Measurements from ENCODE around the gene POU2AF1.

Gene POU2AF1

GRCh38 chr11:111319296-111319695 is 59.8 kb downstream of the POU2AF1 start:
- Mint-ChIP-seq H3K36me3 (no peaks in the 10 kb centered on the region), H3K4me1 (ENCODE audit: low read depth) (no peaks in the 10 kb centered on the region), H3K4me3 (no peak overlapping the region), H3K27me3 (peaks cover 2% of the 10 kb centered on the region), H3K27ac (no peak overlapping the region), H3K9me3 (ENCODE audit: low read depth) (no peaks in the 10 kb centered on the region)

- Mint-ChIP-seq H3K27me3 (peaks cover 5% of the 10 kb centered on the region), H3K9me3 (ENCODE audit: low read depth) (no peaks in the 10 kb centered on the region), H3K4me3 (no peak overlapping the region), H3K36me3 (no peaks in the 10 kb centered on the region), H3K27ac (no peak overlapping the region), H3K4me1 (ENCODE audit: low read depth) (no peaks in the 10 kb centered on the region)
These were observed 67.0 kb downstream of the POU2AF1 start for GRCh38 chr11:111312076-111312475.

GRCh38 chr11:111310723-111311122 is 68.4 kb downstream of the POU2AF1 start:
- H3K36me3 Mint-ChIP-seq, result no peaks in the 10 kb centered on the region
- no peaks in the 10 kb centered on the region for H3K9me3 Mint-ChIP-seq (ENCODE audit: low read depth)
- no peak overlapping the region for H3K27ac Mint-ChIP-seq
- no peaks in the 10 kb centered on the region for H3K4me1 Mint-ChIP-seq (ENCODE audit: low read depth)
- H3K27me3 Mint-ChIP-seq, result peaks cover 5% of the 10 kb centered on the region
- no peak overlapping the region for H3K4me3 Mint-ChIP-seq

- Mint-ChIP-seq H3K4me3 (no peak overlapping the region), H3K9me3 (ENCODE audit: low read depth) (no peaks in the 10 kb centered on the region), H3K27ac (no peak overlapping the region), H3K36me3 (no peaks in the 10 kb centered on the region), H3K27me3 (peaks cover 5% of the 10 kb centered on the region), H3K4me1 (ENCODE audit: low read depth) (no peaks in the 10 kb centered on the region)
These were observed 69.0 kb downstream of the POU2AF1 start for GRCh38 chr11:111310088-111310487.

- Mint-ChIP-seq H3K4me3 (no peak overlapping the region), H3K27ac (no peak overlapping the region), H3K4me1 (ENCODE audit: low read depth) (no peaks in the 10 kb centered on the region), H3K9me3 (ENCODE audit: low read depth) (no peaks in the 10 kb centered on the region), H3K27me3 (peaks cover 3% of the 10 kb centered on the region), H3K36me3 (no peaks in the 10 kb centered on the region)
These were observed 69.7 kb downstream of the POU2AF1 start for GRCh38 chr11:111309215-111309915.

DNA sequence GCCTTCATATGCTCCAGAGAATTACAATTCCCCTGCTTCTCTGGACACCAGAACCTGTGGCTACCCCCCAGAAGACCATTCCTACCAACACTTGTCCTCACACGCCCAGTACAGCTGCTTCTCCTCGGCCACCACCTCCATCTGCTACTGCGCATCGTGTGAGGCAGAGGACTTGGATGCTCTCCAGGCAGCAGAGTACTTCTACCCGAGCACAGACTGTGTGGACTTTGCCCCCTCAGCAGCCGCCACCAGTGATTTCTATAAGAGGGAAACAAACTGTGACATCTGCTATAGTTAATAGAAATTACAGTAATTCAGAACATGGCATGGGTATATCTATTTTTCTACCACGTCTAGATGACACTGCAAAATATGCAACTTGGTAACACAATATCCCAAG is 70.9 kb downstream of the POU2AF1 start:
- Mint-ChIP-seq H3K36me3 (no peaks in the 10 kb centered on the region), H3K9me3 (ENCODE audit: low read depth) (no peaks in the 10 kb centered on the region), H3K27me3 (peaks cover 3% of the 10 kb centered on the region), H3K4me1 (ENCODE audit: low read depth) (no peaks in the 10 kb centered on the region), H3K27ac (no peak overlapping the region), H3K4me3 (no peak overlapping the region)

DNA sequence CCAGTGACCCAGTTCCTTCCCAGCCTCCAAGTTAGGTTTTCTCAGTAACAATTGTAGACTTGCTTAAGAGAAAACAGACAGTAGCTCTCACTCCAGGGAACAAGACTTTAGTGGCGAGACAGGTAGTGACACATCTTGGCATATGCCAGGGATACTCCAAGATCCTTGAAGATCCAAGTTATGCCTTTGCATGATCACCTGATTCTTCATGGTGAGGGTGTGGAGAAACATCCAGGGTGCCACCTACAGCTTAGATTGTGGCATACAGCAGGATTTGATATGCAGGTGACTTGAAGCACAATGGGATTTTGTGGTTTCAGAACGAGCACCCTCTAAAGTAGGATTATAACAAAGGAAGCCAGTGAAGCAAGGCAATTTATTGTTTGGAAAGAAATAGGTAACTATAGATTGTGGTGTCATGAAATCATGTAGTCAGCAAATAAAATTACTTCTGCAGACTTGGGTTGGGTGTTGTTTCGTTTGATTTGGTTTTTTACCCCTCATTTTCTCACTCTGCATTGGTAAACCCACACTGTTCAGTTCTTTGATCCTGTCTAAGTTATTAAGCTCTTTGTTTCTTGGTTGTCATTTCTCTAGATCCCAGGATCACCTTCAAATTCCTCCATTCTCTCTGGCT is 71.5 kb downstream of the POU2AF1 start:
- H3K9me3 Mint-ChIP-seq (ENCODE audit: low read depth), result no peaks in the 10 kb centered on the region
- H3K4me1 Mint-ChIP-seq (ENCODE audit: low read depth), result no peaks in the 10 kb centered on the region
- no peak overlapping the region for H3K4me3 Mint-ChIP-seq
- H3K27me3 Mint-ChIP-seq, result peaks cover 4% of the 10 kb centered on the region
- H3K36me3 Mint-ChIP-seq, result no peaks in the 10 kb centered on the region
- no peak overlapping the region for H3K27ac Mint-ChIP-seq

GRCh38 chr11:111306321-111306720 is 72.8 kb downstream of the POU2AF1 start:
- H3K4me3 Mint-ChIP-seq, result no peak overlapping the region
- H3K36me3 Mint-ChIP-seq, result no peaks in the 10 kb centered on the region
- no peaks in the 10 kb centered on the region for H3K4me1 Mint-ChIP-seq (ENCODE audit: low read depth)
- no peaks in the 10 kb centered on the region for H3K9me3 Mint-ChIP-seq (ENCODE audit: low read depth)
- no peak overlapping the region for H3K27ac Mint-ChIP-seq
- peaks cover 4% of the 10 kb centered on the region for H3K27me3 Mint-ChIP-seq

DNA sequence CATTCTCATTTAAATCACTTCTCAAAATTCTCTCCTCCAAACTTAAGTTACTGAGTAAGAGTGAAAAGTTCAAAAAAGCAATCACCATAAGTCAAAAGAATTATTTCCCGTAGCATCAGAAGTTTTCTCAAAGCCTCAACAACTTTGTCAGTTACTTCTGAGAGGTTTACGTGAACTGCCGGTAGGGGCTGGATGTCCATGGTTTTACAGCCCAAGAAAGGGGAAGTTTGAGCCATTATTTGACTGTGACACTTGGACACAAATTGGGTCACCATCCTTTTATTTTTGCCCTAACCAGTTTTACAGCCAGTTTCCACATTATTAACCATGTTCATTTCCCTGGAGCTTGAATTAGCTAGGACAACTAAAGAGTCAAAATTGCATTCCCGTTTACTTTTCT is 73.2 kb downstream of the POU2AF1 start:
- Mint-ChIP-seq H3K27ac (no peak overlapping the region), H3K27me3 (peaks cover 6% of the 10 kb centered on the region), H3K4me1 (ENCODE audit: low read depth) (no peaks in the 10 kb centered on the region), H3K4me3 (no peak overlapping the region), H3K9me3 (ENCODE audit: low read depth) (no peaks in the 10 kb centered on the region), H3K36me3 (no peaks in the 10 kb centered on the region)

GRCh38 chr11:111305162-111305802 is 73.8 kb downstream of the POU2AF1 start:
- Mint-ChIP-seq H3K27me3 (peaks cover 10% of the 10 kb centered on the region), H3K4me3 (no peak overlapping the region), H3K9me3 (ENCODE audit: low read depth) (no peaks in the 10 kb centered on the region), H3K36me3 (no peaks in the 10 kb centered on the region), H3K27ac (no peak overlapping the region), H3K4me1 (ENCODE audit: low read depth) (no peaks in the 10 kb centered on the region)

DNA sequence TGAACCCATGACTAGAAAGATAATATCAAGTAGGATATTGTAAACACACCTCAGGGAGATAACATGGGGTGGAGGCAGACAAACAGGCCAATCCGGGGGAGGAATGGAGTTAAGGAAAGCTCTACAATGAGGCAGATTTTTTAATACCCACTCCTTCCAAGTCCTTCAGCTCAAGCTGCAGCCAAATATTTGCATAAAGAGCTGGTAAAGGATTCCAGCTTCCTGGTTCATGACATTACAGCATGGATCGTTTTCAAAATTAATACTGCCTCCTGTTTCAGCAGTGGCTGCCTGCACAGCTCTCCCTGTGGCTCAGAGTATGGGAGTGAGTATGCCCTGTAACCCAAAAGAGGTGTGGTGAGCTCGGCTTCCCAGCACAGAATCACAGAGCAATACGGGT is 75.6 kb downstream of the POU2AF1 start:
- Mint-ChIP-seq H3K27me3 (peaks cover 10% of the 10 kb centered on the region), H3K4me3 (no peak overlapping the region), H3K36me3 (no peaks in the 10 kb centered on the region), H3K4me1 (ENCODE audit: low read depth) (peaks cover 1% of the 10 kb centered on the region), H3K27ac (no peak overlapping the region), H3K9me3 (ENCODE audit: low read depth) (no peaks in the 10 kb centered on the region)

GRCh38 chr11:111302298-111302697 is 76.8 kb downstream of the POU2AF1 start:
- no peak overlapping the region for H3K27ac Mint-ChIP-seq
- H3K4me3 Mint-ChIP-seq, result no peak overlapping the region
- no peaks in the 10 kb centered on the region for H3K9me3 Mint-ChIP-seq (ENCODE audit: low read depth)
- peaks cover 4% of the 10 kb centered on the region for H3K4me1 Mint-ChIP-seq (ENCODE audit: low read depth)
- no peaks in the 10 kb centered on the region for H3K36me3 Mint-ChIP-seq
- peaks cover 10% of the 10 kb centered on the region for H3K27me3 Mint-ChIP-seq

All from activated naive CD8-positive, alpha-beta T cell (primary cell).